ENCODE measurements around the gene ALPI.

The ALPI gene

GRCh38 chr2:232417489-232417888, 38.5 kb upstream of the ALPI start:
- TF ChIP-seq POLR2A (IDR thresholded peaks at IDR 0.05; ENCODE audit: extremely low read depth, insufficient read length) (no peak), MYC (IDR thresholded peaks at IDR 0.05; ENCODE audit: low read depth, low read length) (no peak)
- TF ChIP-seq, protein P1, sequence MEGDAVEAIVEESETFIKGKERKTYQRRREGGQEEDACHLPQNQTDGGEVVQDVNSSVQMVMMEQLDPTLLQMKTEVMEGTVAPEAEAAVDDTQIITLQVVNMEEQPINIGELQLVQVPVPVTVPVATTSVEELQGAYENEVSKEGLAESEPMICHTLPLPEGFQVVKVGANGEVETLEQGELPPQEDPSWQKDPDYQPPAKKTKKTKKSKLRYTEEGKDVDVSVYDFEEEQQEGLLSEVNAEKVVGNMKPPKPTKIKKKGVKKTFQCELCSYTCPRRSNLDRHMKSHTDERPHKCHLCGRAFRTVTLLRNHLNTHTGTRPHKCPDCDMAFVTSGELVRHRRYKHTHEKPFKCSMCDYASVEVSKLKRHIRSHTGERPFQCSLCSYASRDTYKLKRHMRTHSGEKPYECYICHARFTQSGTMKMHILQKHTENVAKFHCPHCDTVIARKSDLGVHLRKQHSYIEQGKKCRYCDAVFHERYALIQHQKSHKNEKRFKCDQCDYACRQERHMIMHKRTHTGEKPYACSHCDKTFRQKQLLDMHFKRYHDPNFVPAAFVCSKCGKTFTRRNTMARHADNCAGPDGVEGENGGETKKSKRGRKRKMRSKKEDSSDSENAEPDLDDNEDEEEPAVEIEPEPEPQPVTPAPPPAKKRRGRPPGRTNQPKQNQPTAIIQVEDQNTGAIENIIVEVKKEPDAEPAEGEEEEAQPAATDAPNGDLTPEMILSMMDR (IDR thresholded peaks at IDR 0.05; ENCODE audit: low read depth, low read length), result no peak
- TF ChIP-seq, protein P2, sequence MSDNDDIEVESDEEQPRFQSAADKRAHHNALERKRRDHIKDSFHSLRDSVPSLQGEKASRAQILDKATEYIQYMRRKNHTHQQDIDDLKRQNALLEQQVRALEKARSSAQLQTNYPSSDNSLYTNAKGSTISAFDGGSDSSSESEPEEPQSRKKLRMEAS (IDR thresholded peaks at IDR 0.05; ENCODE audit: low read depth, low read length), result no peak
- no peak overlapping the region for H3K4me3 ChIP-seq (ENCODE audit: low read depth, low read length)
- no peak for DNase-seq (ENCODE audit: low read depth)

GRCh38 chr2:232418056-232418455, 37.9 kb upstream of the ALPI start:
- no peak for DNase-seq (ENCODE audit: low read depth)

GRCh38 chr2:232418466-232419244, 37.3 kb upstream of the ALPI start:
- H3K4me3 ChIP-seq (ENCODE audit: low read depth, low read length), result no peak overlapping the region
- DNase-seq (ENCODE audit: low read depth), result peak; percentile 88
- TF ChIP-seq, protein P2 (IDR thresholded peaks at IDR 0.05; ENCODE audit: low read depth, low read length), result no peak
- no peak for TF ChIP-seq MYC (IDR thresholded peaks at IDR 0.05; ENCODE audit: low read depth, low read length)
- TF ChIP-seq, protein P1 (IDR thresholded peaks at IDR 0.05; ENCODE audit: low read depth, low read length), result no peak
- TF ChIP-seq POLR2A (IDR thresholded peaks at IDR 0.05; ENCODE audit: extremely low read depth, insufficient read length), result no peak

More at GRCh38 chr2:232418056-232418455, 37.9 kb upstream of the ALPI start:
- TF ChIP-seq, protein P2 (IDR thresholded peaks at IDR 0.05; ENCODE audit: low read depth, low read length), result no peak
- TF ChIP-seq MYC (IDR thresholded peaks at IDR 0.05; ENCODE audit: low read depth, low read length) (no peak), POLR2A (IDR thresholded peaks at IDR 0.05; ENCODE audit: extremely low read depth, insufficient read length) (no peak)
- TF ChIP-seq, protein P1 (IDR thresholded peaks at IDR 0.05; ENCODE audit: low read depth, low read length), result no peak
- no peak overlapping the region for H3K4me3 ChIP-seq (ENCODE audit: low read depth, low read length)

DNA sequence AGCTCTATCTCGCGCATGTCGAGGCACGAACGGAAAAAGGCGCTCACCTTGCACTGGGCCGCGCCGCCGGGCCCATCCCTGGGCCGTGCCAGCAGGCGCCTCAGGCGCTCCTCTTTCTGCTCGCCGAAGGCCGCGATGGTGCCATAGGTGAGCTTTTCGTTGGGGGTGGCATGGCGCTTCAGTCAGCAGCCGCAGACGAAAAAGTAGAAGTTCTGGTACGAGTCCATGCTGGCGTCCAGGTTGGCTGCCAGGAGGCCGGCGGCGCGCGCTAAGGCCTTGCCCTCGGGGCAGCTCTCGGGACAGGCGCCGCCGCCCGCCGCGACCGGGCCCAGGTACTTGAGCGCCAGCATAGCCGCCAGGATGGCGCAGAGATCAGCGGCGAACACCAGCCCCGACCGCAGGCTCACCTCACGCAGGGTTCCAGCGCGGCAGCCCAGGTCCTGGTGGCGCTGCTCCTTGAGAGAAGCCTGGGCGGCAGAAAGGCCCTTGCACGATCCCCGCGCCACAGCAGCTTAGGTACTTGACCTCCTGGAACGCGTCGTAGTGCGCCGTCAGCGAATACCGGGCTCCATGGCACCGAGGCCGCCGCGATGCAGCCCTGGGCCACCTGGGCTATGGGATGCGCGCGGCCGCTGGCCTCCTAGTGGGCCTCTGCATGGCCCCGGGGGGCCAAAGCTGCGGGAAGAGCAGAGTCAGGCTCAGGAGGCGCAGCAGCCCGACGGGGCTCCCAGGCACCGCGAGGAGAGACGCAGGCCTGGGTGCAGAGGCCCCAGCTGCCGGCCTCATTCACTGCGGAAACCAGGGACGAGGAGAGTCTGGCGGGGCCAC, 36.5 kb upstream of the ALPI start:
- no peak overlapping the region for H3K4me3 ChIP-seq (ENCODE audit: low read depth, low read length)
- no peak for DNase-seq (ENCODE audit: low read depth)
- TF ChIP-seq MYC (IDR thresholded peaks at IDR 0.05; ENCODE audit: low read depth, low read length), result no peak
- TF ChIP-seq, protein P1 (IDR thresholded peaks at IDR 0.05; ENCODE audit: low read depth, low read length), result no peak
- no peak for TF ChIP-seq POLR2A (IDR thresholded peaks at IDR 0.05; ENCODE audit: extremely low read depth, insufficient read length)
- TF ChIP-seq, protein P2 (IDR thresholded peaks at IDR 0.05; ENCODE audit: low read depth, low read length), result no peak

DNA sequence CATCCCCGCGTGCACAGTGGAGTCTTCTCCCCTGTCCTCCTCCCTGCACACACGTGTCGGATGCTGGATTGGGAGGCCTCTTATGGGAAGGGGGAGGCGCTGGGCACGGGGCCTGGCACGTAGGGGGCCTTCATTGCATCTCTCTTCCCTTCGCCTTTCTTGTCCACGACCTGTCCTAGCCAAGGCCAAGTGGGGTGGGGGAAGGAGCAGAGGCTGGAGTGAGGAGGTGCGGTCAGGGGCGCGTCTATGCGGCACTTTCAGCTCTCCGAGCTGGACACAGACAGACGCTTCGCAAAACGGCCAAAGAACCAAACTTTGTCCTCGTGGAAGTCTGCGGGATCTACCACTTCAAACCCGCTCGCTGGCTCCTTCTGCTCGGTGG, 35.9 kb upstream of the ALPI start:
- DNase-seq (ENCODE audit: low read depth), result no peak
- TF ChIP-seq, protein P1 (IDR thresholded peaks at IDR 0.05; ENCODE audit: low read depth, low read length), result no peak
- no peak for TF ChIP-seq MYC (IDR thresholded peaks at IDR 0.05; ENCODE audit: low read depth, low read length)
- no peak for TF ChIP-seq POLR2A (IDR thresholded peaks at IDR 0.05; ENCODE audit: extremely low read depth, insufficient read length)
- TF ChIP-seq, protein P2 (IDR thresholded peaks at IDR 0.05; ENCODE audit: low read depth, low read length), result no peak
- no peak overlapping the region for H3K4me3 ChIP-seq (ENCODE audit: low read depth, low read length)

Measured in NB4 (cell line).